Measurements from ENCODE around the gene HAUS2.
"Not testable (repeated sequence)": the region's sequence is repeated elsewhere in the genome, so short reads cannot be mapped to it uniquely, and the experiment has no call there.

HAUS2 gene

DNA sequence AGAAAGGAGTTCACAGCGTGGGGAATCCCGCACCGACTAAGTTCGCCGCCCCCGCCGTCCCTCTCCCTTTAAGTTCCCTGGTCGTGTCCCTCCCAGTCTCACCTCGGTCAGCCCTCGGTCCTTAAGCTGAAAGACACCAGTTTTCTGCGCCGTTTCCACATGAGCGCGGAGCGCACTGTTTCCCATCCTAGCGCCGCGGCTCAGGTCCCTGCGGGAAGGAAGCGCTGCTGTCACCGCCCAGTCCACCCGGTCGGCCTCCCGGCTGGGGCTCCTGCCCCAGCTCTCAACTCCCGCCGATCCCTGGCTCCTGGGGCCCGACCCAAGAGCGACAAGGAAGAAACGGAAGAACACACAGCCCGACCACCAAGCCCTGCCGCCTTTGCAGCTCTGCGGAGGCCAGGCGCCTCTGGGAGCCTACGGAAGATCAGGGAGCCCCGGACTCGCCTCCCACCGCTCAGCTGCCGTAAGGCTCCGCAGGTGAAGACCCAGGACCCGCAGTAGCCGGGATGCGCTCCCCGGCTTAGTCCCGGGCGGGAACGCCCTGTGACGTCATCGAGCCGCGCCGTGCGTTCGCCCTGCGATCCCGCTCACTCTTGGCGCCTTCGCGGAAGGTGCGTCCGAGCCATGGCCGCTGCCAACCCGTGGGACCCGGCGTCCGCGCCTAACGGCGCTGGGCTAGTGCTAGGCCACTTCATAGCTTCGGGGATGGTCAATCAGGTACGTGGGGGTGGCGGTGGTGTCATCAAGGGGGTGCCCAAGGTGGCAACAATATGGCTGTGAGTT is at the start of gene HAUS2, which contains the start of gene LRRC57:
HAUS2 (plus strand) TSS at position 590 of the 783 bp plus-strand sequence; CDS start at position 625, 35 bp downstream.
LRRC57 (minus strand) TSS at position 545 of the 783 bp plus-strand sequence; CDS start at position 186, 359 bp downstream.
- DNase-seq = peak; percentile 4 to 83

DNA sequence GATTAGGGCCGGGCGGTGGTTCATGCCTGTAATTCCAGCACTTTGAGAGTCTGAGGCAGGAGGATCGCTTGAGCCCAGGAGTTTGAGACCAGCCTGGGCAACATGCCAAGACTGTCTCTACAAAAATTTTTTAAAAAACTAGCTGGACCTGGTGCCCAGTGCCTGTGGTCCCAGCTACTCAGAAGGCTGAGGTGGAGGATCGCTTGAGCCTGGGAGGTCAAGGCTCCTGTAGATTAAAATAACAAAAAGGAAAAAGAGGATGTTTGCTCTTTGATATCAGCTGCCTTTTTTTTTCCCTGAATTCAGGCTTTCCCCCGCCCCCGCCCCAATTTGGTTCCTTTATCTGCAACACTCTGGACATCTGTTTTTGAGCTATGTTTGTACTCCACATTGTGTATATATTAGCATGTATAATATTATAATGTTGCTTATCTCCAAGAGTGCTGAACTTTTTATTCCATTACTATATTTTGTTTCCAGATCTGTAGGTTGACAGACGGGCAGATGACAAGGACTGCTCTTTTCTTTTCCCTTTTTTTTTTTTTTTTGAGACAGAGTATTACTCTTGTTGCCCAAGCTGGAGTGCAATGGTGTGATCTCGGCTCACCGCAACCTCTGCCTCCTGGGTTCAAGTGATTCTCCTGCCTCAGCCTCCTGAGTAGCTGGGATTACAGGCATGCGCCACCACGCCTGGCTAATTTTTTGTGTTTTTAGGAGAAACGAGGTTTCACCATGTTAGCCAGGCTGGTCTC is 48.6 kb upstream of the HAUS2 start:
- peak in 1 of 2 experiments; percentile 9 for DNase-seq

DNA sequence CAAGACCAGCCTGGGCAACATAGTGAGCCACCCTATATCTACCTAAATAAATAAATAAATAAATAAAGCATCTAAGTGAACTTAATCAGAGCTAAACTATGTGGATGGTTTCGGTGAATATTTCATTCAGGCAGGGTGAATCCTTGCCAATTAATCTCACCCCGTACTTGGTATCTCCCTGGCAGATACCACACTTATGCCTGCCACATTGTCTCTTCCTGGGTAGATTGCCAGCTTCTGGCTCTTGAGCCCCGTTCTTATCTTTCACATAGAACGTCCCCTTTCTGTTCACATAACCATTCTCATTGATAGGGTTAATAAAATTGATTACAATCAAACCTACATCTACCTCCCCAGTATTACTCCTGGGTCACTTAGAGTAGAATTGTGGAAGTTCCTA is 46.2 kb upstream of the HAUS2 start:
- DNase-seq = no peak

DNA sequence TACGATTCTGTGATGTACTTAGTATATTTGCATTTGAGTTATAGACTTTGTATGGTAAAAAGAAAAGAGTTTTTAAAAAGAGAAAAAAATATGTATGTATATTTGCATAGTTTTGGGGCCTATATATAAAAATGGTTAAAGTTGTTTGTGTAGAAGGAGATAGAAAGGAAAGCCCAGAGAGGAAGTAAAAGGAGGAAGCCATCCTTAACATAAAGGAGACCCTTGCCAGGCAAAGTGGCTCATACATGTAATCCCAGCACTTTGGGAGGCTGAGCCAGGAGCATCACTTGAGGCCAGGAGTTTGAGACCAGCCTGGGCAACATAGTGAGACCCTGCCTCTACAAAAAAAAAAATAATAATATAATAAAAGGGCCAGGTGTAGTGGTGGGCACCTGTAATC is 44.8 kb upstream of the HAUS2 start:
- no peak for DNase-seq

DNA sequence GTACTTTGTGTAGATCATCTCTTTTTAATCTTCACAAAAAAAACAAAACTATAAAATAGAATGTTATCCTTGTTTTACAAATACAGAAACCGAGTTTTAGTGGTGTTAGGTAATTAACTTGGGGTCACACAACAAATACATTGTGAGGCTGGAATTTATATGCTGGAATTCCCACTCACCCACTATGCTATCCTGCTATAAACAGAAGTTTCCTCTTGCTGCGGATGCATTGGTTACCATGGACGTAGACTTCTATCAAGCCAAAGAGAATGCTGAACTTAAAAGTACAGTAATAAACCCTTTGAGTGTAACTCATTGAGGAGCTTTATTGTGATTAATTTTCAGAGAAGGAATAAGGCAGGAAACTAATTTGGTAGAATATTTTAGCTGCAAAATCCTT is 44.0 kb upstream of the HAUS2 start:
- no peak for DNase-seq

DNA sequence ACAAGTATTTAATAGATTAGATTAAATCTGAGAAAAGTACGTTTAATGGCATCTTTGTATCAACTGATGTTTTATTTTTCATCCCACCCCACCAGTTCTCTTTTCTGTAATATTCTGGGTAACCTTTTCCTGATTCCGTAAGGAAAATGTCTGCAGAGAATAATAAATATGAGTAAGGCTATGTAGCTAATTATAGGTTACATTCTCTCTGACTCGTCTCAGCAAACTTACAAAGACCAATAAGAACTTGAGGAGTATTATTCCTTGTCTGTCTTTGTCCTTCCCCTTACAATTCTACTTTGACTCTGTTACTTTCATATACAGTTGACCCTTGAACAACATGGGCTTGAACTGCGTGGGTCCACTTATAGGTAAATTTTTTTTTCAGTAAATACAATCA is 41.1 kb upstream of the HAUS2 start:
- DNase-seq = no peak

DNA sequence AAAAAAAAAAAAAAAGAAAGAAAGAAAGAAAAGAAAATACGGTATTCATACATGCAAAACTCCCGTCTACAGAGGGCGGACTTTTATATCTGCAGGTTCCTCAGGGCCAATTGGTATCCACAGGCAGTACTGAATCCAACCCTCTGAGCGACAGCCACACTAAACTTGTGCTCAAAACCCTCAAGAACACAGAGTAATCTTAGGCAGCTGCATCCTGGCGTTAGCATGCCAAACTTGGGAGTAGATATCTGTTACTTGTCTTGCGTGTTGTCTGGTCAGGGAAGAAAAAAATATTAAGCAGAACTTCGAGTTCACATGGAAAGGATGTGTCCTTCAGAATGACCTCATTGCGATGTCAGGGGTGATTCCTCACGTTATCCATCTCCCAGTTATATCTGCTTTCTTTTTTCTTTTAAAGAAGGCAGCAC is 40.4 kb upstream of the HAUS2 start:
- DNase-seq = no peak

DNA sequence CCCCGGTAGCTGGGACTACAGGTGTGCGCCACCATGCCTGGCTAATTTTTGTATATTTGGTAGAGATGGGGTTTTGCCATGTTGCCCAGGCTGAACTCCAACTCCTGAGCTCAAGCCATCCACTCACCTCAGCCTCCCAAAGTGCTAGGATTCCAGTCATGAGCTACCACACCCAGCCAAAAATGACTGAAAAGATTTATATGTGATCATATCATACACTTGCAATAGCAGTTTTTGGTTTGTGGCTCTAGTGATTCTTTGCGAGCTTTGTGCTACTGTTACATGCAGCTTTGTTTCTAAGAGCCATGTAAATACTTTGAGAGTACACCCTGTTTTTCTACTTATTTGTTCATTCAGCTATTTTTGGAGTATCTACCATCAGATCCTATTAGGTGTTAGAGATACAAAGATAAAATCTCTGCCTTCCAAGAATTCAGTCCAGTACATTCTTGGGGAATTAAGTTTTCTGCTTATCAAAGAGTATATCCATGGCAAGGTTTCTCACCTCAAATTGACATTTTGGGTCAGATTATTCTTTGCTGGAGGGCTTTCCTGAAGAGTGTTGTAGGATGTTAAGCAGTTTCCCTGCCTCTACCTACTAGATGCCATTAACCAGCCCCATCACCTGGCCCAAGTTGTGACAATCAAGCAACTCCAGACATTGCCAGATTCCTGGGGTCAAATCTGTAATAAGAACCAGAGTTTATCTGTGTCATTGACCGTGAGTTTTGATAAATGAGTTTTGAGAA is 38.2 kb upstream of the HAUS2 start:
- no peak for DNase-seq

DNA sequence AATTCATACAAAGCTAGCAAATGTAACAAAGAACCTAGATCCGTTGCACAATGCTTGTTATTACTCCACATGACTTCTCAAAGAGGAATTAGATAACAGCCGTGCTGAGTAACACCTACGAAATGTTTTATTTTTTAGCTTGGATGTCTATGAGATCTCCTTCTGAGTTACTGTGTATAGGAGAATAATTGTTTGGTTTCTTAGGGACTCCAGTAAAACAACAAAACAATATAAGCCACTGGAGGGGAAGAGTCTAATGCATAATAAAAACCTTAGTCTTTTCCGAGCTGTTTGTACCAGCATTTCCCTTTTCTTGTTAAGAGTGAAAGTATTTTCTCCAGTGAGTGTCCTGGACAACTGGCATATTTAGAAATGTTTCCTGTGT is 37.6 kb upstream of the HAUS2 start:
- DNase-seq = no peak

DNA sequence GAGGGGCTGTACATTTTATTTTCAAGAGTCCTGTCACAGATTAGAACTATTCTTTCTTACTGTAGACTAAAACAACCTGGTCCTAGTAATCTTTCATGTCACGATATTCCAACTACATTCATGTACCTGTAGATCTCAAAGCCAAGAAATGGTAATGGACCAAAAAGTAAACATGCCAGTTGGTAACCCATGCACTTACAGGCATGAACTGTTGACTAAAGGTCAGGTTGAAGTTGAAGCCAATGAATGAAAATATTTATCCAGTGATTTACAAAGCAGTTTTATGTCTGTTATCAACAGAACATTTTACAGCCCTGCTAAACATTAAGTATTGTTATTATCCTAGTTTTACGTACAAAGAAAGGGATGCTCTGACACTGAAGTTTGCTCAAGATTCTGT is 25.3 kb upstream of the HAUS2 start:
- DNase-seq = no peak

DNA sequence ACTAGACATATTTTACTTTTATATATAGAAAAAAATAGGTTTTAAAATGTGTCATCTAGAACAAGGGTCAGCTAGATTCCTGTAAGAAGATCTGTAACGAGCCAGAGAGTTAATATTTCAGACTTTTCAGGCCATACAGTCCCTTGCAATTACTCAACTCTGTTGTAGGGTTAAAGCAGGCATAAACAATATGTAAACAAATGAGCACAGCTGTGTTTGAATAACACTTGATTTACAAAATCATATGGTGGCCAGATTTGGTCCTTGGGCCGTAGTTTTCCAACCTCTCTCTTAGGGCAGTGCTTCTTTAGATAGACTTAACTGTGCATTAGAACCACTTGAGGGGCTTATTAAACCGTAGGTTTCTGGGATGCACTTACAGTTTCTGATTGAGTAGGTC is 19.7 kb upstream of the HAUS2 start:
- no peak for DNase-seq

DNA sequence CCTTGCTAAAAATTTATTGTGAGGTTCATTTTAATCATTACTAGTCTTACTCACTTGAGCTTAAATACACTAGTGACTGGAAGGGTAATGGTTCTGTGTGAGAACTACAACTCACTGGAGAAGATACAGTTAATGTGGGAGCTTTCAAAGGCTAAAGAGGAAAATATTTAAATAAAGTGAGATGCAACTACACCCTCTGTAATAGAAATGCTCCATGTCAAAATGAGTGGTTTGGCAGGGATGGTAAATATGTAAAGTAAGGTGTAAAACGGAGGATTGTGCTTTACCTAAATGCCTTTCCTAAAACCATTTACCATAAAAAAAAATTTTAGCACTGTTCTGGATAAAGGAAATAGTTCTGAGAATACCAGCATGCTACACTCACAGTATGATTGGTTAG is 15.4 kb upstream of the HAUS2 start:
- DNase-seq = no peak

DNA sequence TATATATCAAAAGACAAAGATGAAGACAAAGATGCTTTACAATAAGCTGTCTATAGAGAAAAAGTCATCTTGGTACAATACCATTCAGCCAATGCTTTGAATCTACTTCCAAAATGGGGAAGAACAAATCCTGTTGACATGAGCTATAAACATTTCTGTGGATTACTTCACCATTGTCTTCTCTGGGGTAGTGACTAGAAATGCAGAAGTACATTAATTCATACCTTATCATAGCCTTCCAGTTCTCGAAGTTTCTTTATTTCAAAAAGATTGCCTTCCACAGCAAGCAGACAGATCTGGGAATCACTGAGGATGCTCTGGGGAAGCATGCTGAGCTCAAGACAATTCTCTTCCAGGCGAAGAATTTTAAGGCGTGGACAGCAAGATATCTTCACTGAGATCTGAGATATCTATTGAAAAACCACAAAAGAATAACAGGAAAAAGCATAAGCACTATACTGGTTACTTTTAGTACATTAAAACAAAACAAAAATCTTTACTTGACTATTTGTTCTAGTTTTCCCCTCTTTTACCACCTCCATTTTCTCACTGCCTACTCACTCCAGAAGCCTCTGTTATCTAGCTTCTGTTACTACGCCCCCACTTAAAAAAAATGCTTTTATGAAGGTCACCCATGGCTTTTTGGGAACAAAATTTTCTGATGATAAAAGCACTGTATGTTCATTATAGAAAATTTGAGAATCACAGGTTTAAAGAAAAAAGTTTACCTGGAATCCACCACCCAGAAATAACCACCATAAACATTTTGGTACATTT is 3.6 kb upstream of the HAUS2 start:
- DNase-seq = no peak

DNA sequence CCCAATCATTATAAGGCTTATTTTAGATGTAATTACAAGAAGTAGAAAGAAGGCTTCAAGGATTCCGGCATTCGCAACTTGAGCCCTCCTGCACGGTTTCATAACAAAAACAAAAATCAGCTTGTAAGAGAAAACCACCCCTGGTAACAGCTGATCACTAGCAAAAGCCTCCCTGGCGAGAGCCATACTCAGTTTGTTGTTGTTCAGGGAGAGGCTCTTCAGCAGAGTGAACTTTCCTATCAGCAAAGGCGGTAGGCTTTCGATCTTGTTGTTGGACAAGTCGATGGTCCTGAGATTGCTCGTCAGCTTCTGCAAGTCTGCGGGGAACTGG is 755 bp upstream of the HAUS2 start:
- DNase-seq = no peak

DNA sequence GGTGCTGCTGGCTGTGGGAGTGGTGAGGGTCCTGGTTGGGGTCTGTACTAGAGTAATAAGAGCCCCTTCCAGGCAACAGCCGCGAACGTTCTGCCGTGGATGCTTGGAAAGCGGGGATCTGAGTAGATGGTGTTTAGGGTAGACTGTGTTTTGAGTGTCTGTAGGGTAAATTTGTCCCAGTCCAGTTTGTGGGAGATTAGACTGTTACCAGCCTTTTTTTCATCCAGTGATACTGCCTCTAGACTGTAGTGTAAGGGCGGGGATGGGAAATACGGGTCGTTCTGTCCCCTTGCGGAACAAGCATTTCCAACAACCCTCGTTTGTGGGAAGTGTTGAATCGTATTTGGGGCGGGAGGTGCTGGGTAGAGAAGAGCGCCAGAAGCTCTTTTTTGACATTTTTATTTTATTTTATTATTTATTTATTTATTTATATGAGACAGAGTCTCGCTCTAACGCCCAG is 424 bp downstream of the HAUS2 start:
- DNase-seq = no peak

DNA sequence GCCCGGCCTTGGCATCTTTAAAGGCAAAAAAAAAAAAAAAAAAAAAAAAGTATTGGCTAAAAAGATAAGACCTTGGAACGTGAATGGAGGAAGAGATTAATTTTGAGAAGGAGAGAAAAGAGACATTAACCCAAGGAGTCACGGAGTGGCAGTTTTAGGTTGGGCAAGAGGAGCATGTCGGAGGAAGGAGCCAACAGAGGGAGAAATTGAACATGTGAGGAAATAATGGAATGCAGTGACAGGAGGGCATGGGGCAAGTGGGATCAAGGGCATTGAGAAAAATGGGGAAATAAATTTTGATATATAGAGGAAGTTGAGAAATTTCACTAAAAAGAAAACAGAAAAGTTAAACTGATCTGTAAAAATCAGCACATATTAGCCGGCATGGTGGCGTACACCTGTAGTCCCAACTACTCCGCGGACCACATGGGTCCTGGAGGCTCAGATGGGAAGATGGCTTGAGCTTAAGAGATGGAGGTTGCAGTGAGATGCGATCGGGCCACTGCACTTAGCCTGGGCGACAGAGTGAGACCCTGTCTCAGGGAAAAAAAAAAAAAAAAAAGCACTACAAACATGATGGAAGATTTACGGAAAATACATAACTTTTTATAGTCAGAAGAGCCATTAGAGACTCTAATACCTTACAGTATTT is 1.2 kb downstream of the HAUS2 start:
- DNase-seq = no peak

DNA sequence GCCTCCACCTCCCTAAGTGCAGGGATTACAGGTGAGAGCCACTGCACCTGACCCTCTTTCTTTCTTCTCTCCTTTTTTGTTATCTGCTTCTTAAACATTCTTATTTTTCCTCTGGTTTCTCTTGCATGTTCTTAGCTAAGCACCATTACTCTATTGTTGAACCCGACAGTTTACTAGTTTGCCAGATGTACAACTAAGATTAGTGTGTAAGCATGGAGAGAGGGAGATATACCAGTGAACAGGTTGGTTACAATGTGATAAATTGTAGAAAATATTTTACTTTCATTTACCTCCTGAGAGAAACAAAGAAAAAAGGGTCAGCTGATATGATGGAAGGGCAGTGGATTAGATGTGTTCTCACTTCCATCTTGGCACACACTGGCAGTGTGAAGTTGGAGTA is 4.9 kb downstream of the HAUS2 start:
- DNase-seq = no peak

DNA sequence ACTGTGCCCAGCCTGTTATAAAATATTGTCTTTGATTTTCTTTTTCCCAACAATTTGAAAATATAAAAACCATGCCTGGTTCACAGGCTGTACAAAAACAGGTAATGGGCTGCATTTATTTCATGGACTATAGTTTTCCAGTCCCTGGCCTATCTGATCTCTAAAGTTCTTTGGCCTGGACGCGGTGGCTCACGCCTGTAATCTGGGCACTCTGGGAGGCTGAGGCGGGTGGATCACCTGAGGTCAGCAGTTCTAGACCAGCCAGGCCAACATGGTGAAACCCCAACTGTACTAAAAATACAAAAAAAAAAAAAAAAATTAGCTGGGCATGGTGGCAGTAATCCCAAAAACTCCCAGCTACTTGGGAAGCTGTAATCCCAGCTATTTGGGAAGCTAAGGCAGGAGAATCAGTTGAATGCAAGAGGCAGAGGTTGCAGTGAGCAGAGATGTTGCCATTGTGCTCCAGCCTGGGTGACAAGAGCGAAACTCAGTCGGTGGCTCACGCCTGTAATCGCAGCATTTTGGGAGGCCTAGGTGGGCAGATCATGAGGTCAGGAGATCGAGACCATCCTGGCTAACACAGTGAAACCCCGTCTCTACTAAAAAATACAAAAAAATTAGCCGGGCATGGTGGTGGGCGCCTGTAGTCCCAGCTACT is 8.0 kb downstream of the HAUS2 start:
- not testable (repeated sequence) for DNase-seq

DNA sequence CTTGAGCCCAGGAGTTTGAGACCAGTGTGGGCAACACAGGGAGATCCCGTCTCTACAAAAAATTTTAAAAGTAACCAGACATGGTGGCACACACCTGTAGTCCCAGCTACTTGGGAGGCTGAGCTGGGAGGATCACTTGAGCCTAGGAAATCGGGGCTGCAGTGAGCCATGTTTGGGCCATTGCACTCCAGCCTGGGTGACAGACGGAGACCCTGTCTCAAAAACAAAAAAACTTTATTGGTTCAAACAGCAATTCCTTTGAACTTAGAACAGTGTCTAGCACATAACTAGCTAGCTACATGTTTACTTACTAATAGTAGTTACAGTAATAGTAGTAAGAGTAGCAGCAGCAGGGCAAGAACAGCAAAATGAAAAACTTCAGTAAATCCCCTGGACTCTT is 10.1 kb downstream of the HAUS2 start:
- DNase-seq = no peak

DNA sequence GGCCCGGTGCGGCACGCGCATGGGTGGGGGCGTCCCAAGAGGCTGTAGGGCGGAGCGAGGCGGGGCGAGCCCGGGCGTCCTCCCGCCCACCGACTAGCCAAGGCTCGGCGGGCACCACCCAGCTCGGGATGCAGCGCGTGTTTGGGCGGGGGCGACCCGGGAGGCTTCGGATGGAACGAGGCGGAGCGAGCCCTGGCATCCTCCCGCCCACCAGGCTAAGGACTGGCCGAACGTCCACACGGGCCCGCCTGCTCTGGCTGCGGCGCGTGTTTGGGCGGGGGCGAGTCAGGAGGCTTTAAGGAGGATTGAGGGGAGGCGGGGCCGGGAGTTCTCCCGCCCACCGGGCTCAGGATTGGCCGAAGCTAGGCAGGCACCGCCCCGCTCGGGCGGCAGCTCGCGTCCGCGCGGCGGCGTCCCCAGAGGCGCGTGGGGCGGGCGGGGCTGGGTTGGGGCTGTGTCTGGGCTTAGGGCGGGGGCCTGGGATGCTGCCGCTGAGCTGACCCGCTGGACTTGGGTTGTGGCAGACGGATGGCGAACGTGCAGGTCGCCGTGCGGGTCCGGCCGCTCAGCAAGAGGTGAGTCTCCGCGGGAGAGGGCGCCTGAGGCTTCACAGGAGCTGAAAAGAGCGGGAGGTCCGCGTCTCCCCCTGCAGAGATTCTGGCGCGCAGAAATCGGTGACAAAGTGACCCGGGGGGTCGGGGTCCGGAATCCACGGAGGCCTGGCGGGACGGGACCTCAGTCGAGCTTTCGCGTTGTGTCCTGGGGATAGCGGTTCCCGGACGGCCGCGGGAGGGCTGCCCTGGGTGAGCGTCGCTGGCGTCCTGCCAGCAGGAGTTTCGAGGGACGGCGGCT is 26.8 kb downstream of the HAUS2 start, which contains the start of gene STARD9:
STARD9 (plus strand) TSS at position 419 of the 852 bp plus-strand sequence; CDS start at position 529, 110 bp downstream.
- peak; percentile 96 to 97 for DNase-seq

Measured in NCI-H446 (cell line).